Activated T-cell treated with anti-CD3 and anti-CD28 coated beads, Interleukin-2, amount 50 U/mL, for 72 hours (primary cell): Measurements from ENCODE around the gene DPP9. TPM values are rescaled to one million over a fixed set of nuclear protein-coding genes. Genes with fewer than 3 reads are reported as not detected.

Experiments used
- ATAC-seq, 2 donors: fragments of 150-1000 bp; cut with Tn5 transposase; replicated peaks in 1 of 2; 2 replicates each; pipeline ENCODE4 v1.10.0; 2021; ENCODE audit warnings: moderate library complexity in 2 of 2, mild to moderate bottlenecking in 1 of 2
- DNase-seq, 2 donors: peaks; one replicate each; pipeline ENCODE4 v3.0.0; 2021 to 2022; ENCODE audit warnings: mixed read lengths in 1 of 2
- H3K27ac Mint-ChIP-seq: one replicate; pipeline ENCODE4 v1.8.0; 2022; ENCODE audit warnings: mild to moderate bottlenecking, moderate library complexity, mixed read lengths
- H3K27me3 Mint-ChIP-seq: one replicate; pipeline ENCODE4 v1.8.0; 2022; ENCODE audit warnings: low read depth, mixed read lengths
- H3K36me3 Mint-ChIP-seq, 2 donors: one replicate each; pipeline ENCODE4 v1.8.0; 2022; ENCODE audit warnings: mixed read lengths in 2 of 2, mild to moderate bottlenecking in 1 of 2; ENCODE audit not compliant: insufficient read depth in 2 of 2
- H3K4me1 Mint-ChIP-seq: one replicate; pipeline ENCODE4 v1.8.0; 2022; ENCODE audit warnings: low read depth, mixed read lengths
- H3K4me3 Mint-ChIP-seq, 2 donors: one replicate each; pipeline ENCODE4 v1.8.0; 2022; ENCODE audit warnings: mild to moderate bottlenecking in 2 of 2, mixed read lengths in 2 of 2, moderate library complexity in 2 of 2
- H3K9me3 Mint-ChIP-seq, 2 donors: one replicate each; pipeline ENCODE4 v1.8.0; 2022; ENCODE audit warnings: mixed read lengths in 2 of 2
- total RNA-seq, 2 donors: library from RNA; stranded (reverse); gene quantifications; one replicate each; pipeline ENCODE4 v1.2.3, GENCODE V29; 2022

Gene DPP9
- total RNA-seq, 2 donors from 2014 or later: 58.8 to 61.0 TPM

- ATAC-seq: no peak
- Mint-ChIP-seq H3K4me1 (peaks cover 15% of the 10 kb centered on the region), H3K27me3 (no peaks in the 10 kb centered on the region), H3K36me3 (peaks cover 3 to 9% of the 10 kb centered on the region in 2 donors), H3K27ac (no peak overlapping the region), H3K9me3 (no peaks in the 10 kb centered on the region), H3K4me3 (no peak overlapping the region)
- DNase-seq: no peak
Measured at GRCh38 chr19:4712771-4713170, 10.9 kb downstream of the DPP9 start.

- Mint-ChIP-seq H3K4me3 (no peak overlapping the region), H3K9me3 (no peaks in the 10 kb centered on the region), H3K4me1 (peaks cover 15% of the 10 kb centered on the region), H3K27me3 (no peaks in the 10 kb centered on the region), H3K27ac (no peak overlapping the region), H3K36me3 (peaks cover 3 to 9% of the 10 kb centered on the region in 2 donors)
- ATAC-seq (no peak), DNase-seq (no peak)
Measured at GRCh38 chr19:4711211-4711610, 12.4 kb downstream of the DPP9 start.

GRCh38 chr19:4710281-4710600, 13.4 kb downstream of the DPP9 start:
- H3K9me3 Mint-ChIP-seq: no peaks in the 10 kb centered on the region
- H3K36me3 Mint-ChIP-seq: peaks cover 3 to 9% of the 10 kb centered on the region in 2 donors
- peaks cover 15% of the 10 kb centered on the region for H3K4me1 Mint-ChIP-seq
- ATAC-seq (no peak), DNase-seq (no peak)
- H3K27ac Mint-ChIP-seq: no peak overlapping the region
- no peaks in the 10 kb centered on the region for H3K27me3 Mint-ChIP-seq
- H3K4me3 Mint-ChIP-seq: no peak overlapping the region

GRCh38 chr19:4709440-4710280, 14.0 kb downstream of the DPP9 start:
- no peak overlapping the region for H3K4me3 Mint-ChIP-seq
- peaks cover 15% of the 10 kb centered on the region for H3K4me1 Mint-ChIP-seq
- H3K36me3 Mint-ChIP-seq: peaks cover 2 to 8% of the 10 kb centered on the region in 2 donors
- H3K27ac Mint-ChIP-seq: peak overlapping the region; percentile 92
- no peaks in the 10 kb centered on the region for H3K27me3 Mint-ChIP-seq
- H3K9me3 Mint-ChIP-seq: no peaks in the 10 kb centered on the region
- ATAC-seq: peak in 1 of 2 donors; percentile 48
- no peak for DNase-seq

- Mint-ChIP-seq H3K9me3 (no peaks in the 10 kb centered on the region), H3K27ac (no peak overlapping the region), H3K36me3 (peaks cover 3 to 7% of the 10 kb centered on the region in 2 donors), H3K4me3 (no peak overlapping the region), H3K4me1 (peaks cover 15% of the 10 kb centered on the region), H3K27me3 (no peaks in the 10 kb centered on the region)
- no peak for DNase-seq
- ATAC-seq: no peak
Measured at GRCh38 chr19:4707956-4708650, 15.5 kb downstream of the DPP9 start.

- no peaks in the 10 kb centered on the region for H3K27me3 Mint-ChIP-seq
- H3K36me3 Mint-ChIP-seq: peaks cover 3 to 12% of the 10 kb centered on the region in 2 donors
- H3K9me3 Mint-ChIP-seq: no peaks in the 10 kb centered on the region
- no peak overlapping the region for H3K4me3 Mint-ChIP-seq
- DNase-seq (no peak), ATAC-seq (no peak)
- H3K27ac Mint-ChIP-seq: no peak overlapping the region
- H3K4me1 Mint-ChIP-seq: peaks cover 15% of the 10 kb centered on the region
Measured at GRCh38 chr19:4707322-4707721, 16.3 kb downstream of the DPP9 start.

GRCh38 chr19:4705413-4706131, 18.1 kb downstream of the DPP9 start:
- Mint-ChIP-seq H3K27ac (no peak overlapping the region), H3K4me3 (no peak overlapping the region), H3K9me3 (no peaks in the 10 kb centered on the region), H3K4me1 (peaks cover 7% of the 10 kb centered on the region), H3K36me3 (peaks cover 5 to 12% of the 10 kb centered on the region in 2 donors), H3K27me3 (no peaks in the 10 kb centered on the region)
- DNase-seq (no peak), ATAC-seq (no peak)

GRCh38 chr19:4704317-4704673, 19.3 kb downstream of the DPP9 start:
- Mint-ChIP-seq H3K4me3 (no peak overlapping the region), H3K4me1 (peaks cover 4% of the 10 kb centered on the region), H3K27me3 (no peaks in the 10 kb centered on the region), H3K9me3 (no peaks in the 10 kb centered on the region), H3K36me3 (peaks cover 5 to 12% of the 10 kb centered on the region in 2 donors), H3K27ac (no peak overlapping the region)
- no peak for DNase-seq
- ATAC-seq: no peak

- Mint-ChIP-seq H3K27me3 (no peaks in the 10 kb centered on the region), H3K36me3 (peaks cover 3 to 10% of the 10 kb centered on the region in 2 donors), H3K4me1 (no peaks in the 10 kb centered on the region), H3K4me3 (no peak overlapping the region), H3K9me3 (no peaks in the 10 kb centered on the region), H3K27ac (peak overlapping the region; percentile 38)
- DNase-seq (no peak), ATAC-seq (no peak)
Measured at GRCh38 chr19:4703671-4704316, 19.8 kb downstream of the DPP9 start.

GRCh38 chr19:4702764-4703163, 20.9 kb downstream of the DPP9 start:
- DNase-seq (no peak), ATAC-seq (no peak)
- Mint-ChIP-seq H3K4me3 (no peak overlapping the region), H3K27ac (no peak overlapping the region), H3K4me1 (no peaks in the 10 kb centered on the region), H3K27me3 (no peaks in the 10 kb centered on the region), H3K9me3 (no peaks in the 10 kb centered on the region), H3K36me3 (peaks cover 3 to 10% of the 10 kb centered on the region in 2 donors)

GRCh38 chr19:4701557-4701956, 22.1 kb downstream of the DPP9 start:
- DNase-seq: no peak
- Mint-ChIP-seq H3K27ac (no peak overlapping the region), H3K4me3 (no peak overlapping the region), H3K4me1 (no peaks in the 10 kb centered on the region), H3K36me3 (peaks cover 3 to 10% of the 10 kb centered on the region in 2 donors), H3K27me3 (no peaks in the 10 kb centered on the region), H3K9me3 (no peaks in the 10 kb centered on the region)
- ATAC-seq: no peak

- Mint-ChIP-seq H3K4me1 (no peaks in the 10 kb centered on the region), H3K27me3 (no peaks in the 10 kb centered on the region), H3K9me3 (no peaks in the 10 kb centered on the region), H3K4me3 (no peak overlapping the region), H3K27ac (no peak overlapping the region), H3K36me3 (peaks cover 3 to 10% of the 10 kb centered on the region in 2 donors)
- no peak for DNase-seq
- ATAC-seq: no peak
Measured at GRCh38 chr19:4700693-4700970, 23.0 kb downstream of the DPP9 start.
